ENCODE data around the gene TCP11.

The TCP11 gene

GRCh38 chr6:35091346-35092083, 49.6 kb downstream of the TCP11 start:
- DNase-seq = no peak

- no peak for DNase-seq
These were observed 50.4 kb downstream of the TCP11 start for GRCh38 chr6:35090734-35091133.

GRCh38 chr6:35089935-35090505, 51.1 kb downstream of the TCP11 start:
- peak; percentile 90 for DNase-seq

DNA sequence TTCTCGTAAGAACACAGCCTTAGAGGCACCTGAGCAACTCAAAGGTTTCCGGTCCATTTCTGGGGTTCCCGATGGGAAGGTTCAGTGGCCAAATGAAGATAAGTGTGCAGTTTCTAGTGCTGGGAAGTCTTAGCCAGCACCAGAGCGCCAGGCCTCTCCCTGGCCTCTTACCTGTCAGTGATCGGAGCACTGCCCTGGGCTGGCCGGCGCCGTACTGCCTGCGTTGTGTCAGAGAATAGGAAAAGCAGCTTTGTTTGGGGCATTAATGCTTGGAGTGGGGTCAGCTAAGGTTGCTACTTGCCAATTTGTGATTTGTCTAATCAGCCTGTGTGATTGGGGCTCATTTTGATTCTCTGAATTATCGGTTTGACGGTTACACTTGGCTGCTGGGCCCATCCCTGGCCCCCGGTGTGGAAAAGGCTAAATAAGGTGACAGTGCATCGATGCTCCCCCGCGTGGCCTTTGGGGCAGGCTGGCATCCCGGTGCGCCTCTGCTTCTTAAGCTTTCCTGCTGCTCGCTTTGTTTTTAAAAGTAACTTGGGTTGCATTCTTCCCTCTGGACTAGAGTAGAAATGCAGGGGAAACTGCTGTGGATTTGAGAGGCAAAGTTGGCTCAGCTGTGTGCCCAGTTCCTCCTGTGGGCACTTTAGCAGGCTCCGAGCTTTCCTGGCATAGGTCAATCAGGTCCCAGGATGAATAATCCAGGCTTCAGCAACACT, 51.8 kb downstream of the TCP11 start:
- DNase-seq = no peak

DNA sequence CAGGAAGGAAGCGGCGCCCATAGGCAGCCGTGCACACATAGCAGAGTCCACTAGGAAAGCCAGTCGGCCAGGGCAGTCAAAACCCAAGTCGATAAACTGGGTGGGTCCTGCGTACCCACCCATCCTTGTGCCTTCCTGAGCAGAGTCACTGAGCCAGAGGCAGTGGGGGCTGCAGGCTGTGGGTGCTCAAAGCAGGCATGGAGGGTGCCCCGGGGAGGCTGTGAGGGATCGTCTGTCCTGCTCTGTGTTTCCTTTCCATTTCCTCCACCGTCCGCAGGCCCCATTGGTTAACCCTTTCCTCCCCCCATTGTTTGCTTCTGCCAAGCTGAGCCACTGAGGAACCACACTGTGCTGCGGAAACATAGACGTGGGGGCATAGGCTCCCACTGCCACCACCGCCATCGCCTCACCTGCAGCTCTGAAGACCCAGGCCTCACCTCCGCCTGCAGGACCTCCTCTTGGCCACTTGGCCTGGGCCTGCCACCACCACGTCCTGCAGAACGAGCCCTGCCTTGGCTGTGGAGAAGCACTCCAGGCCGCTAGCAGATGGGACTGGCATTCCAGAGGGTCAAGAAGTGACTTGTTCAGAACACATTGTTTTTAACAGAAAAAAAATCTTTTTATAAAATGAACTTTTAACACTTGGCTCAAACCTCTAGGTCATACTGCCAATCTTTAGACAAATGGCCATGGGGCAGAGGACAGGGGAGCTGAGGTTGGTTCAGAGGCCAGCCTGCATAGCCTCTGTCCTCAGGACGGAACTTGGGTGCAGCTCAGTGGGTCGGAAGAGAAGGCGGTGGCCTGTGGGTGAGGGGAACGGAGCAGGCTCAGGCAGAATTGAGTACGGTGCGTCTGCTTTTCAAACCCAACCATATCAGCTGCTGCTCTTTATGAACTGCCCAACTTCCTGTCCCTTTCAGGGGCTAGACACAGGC, 52.6 kb downstream of the TCP11 start:
- no peak for DNase-seq

GRCh38 chr6:35087361-35088280, 53.5 kb downstream of the TCP11 start:
- no peak for DNase-seq

GRCh38 chr6:35086636-35087360, 54.3 kb downstream of the TCP11 start:
- no peak for DNase-seq

DNA sequence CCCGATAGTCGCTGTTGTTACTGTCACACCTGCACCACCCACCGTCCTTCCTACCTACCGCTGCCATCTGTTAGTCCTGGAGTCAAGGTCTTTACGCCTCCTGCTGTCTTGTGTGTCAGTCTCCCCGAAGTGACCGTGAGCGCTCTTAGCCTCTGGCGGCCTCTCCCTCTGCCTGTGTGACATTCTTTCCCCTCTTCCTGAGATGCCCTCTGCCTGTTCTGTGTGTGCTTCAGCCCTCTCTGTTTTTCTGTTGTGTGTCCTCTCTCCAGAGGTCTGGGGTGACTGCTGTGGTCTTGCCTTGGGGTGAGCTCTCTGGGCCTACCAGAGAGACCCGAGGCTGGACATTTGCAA, 54.9 kb downstream of the TCP11 start:
- DNase-seq = no peak

DNA sequence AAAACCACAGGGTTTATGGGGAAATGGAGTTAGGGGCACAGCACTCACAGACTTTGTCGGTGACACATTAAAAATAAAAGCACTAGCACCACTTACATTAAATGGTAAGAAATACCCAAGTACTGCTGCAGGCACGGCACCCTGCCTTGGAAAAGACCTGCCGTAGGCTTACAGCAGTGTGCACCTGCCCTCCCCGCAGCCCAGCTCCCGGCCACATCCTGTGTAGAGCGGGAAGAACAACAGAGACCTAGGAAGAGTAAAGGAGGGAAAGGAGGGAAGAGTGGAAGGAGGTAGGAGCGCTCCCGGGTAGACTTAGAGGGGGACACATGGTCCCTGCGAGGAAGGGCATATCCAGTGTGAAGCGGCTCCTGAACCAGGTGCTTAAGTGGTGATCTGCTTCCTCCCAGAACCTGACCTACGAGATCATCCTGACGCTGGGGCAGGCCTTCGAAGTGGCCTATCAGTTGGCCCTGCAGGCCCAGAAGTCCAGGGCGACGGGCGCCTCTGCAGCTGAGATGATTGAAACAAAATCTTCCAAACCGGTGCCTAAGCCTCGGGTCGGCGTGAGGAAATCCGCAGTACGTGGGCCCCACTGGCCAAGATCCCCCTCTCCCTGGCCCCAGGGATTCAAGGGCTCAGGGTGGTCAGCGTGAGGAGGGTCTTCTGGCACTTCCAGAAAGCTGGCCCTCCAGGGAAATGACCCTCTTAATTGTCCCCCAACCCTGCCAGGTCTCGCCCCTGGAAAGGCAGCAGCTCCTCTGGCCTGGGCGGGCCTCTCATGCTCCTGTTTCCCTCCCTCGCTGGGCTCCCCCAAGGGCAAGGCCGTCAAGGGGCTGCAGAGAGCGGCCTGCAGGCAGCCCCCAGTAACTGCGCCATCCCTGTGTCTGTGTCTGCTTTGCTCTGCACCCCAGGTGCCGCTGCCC, 55.5 kb downstream of the TCP11 start:
- DNase-seq = no peak

- DNase-seq = no peak
These were observed 56.5 kb downstream of the TCP11 start for GRCh38 chr6:35084511-35085203.

DNA sequence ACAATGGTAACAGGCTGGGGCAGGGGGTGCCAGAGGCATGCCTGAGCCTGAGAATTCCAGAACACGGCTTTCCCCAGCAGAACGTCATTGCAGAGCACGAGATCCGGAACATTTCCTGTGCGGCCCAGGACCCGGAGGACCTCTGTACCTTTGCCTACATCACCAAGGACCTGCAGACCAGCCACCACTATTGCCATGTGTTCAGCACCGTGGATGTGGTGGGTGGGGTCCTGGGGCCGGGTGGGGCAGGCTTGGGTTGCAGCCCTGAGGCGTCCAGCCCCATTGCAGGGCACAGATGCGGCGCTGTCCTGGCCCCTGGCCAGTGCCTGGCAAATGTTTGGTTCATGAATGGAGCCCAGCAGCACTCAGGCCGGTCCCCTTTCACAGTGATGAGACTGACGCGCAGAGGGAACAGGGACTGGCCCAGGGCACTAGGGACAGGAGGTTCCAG, 57.1 kb downstream of the TCP11 start:
- no peak for DNase-seq

DNA sequence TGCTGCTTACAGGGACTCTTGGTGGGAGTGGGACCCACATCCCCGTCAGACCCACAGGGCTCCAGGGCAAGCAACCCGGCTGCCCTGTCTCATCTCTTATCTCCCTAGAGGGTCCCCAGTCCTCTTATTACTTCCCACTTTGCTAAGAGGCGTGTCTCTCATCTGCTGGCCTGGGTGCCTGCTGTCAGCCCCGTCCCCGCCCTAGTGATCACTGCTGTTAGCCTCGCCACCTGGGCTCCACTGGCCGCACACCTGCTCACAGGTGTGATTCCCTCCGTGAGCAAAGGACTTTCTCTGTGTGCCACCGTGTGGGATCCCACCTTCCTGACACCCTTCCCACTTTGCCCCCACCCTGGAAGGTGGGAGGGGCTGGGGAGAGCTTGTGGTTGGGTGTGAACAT, 57.6 kb downstream of the TCP11 start:
- no peak for DNase-seq

- no peak for DNase-seq
These were observed 58.3 kb downstream of the TCP11 start for GRCh38 chr6:35082733-35083403.

GRCh38 chr6:35082046-35082732, 59.0 kb downstream of the TCP11 start:
- no peak for DNase-seq

GRCh38 chr6:35081426-35081851, 59.7 kb downstream of the TCP11 start:
- DNase-seq = peak; percentile 31

- DNase-seq = no peak
These were observed 60.2 kb downstream of the TCP11 start for GRCh38 chr6:35080821-35081425.

DNA sequence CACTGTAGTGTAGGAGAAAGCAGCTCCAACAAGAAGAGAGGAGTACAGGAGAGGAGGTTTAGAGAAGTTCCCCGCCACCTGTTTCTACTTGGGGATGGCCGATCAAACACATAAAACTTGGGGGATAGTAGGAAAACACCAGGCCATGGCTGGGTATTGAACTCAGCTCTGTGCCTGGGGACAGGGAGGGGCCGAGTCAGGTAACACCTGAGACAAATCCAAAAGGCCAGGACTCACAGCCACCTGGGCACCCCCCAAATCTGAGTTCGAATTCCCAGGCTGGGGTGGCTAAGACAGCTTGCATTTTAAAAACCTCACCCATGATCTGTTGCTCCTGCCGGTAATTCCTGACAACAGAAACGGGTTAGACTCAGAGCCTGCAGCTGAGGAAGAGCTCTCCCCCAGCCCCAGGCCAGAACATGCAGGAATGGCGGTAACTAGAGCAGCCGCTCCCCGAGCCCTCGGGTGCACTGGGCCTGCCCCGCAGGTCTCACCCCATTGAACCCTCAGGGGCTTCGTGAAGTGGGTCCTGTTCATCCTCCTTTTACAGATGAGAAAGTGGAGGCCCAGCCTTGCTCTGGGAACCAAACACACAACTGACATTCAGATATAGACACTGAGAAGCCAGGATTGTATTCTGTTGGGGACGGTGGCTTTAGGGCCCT, 61.0 kb downstream of the TCP11 start:
- no peak for DNase-seq
